ENCODE data around the gene RGS3.

RGS3 gene

DNA sequence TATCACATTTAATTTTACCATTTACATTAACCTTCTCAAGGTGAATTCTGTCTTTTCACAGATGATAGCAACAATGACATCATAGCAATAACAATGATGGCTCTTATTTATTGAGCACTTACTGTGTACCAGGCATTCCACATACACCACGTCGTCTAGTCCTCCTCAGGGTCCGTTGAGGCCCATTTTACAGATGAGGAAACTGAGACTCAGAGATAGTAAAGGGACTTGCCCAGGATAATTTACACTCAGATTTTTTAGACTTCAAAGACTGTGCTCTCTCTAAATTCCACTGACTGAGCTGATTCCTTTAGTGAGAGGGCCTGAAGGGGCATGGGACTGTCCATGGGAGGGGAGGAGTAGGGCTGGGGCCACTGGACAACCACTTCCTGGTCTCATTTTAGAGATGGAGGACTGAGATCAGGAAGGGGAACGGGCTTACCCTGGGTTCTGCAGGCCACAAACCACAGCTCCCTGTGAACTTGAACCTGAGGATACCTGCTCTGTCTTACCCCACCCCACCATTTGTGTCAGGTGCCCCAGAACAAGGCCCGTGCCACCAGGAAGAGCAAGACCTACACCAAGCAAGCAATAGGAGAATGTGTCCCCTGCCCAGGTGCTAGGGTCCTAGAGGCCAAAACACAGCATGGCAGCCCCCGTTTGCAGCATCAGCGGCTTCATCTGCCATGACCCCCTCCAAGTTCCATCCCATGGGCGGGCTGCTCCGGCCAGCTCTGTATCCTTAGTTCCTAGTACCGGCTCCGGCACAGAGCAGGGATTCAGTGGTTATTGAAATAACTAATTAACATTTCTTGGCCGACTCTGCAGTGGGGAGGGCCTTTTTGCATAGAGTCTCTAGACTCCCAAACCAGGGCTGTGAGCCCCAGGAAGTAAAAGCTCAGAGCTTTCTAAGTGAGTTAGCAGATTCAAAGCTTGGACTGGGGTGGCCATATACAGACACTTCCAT is 96.6 kb downstream of the RGS3 start:
- TF ChIP-seq, protein P1, sequence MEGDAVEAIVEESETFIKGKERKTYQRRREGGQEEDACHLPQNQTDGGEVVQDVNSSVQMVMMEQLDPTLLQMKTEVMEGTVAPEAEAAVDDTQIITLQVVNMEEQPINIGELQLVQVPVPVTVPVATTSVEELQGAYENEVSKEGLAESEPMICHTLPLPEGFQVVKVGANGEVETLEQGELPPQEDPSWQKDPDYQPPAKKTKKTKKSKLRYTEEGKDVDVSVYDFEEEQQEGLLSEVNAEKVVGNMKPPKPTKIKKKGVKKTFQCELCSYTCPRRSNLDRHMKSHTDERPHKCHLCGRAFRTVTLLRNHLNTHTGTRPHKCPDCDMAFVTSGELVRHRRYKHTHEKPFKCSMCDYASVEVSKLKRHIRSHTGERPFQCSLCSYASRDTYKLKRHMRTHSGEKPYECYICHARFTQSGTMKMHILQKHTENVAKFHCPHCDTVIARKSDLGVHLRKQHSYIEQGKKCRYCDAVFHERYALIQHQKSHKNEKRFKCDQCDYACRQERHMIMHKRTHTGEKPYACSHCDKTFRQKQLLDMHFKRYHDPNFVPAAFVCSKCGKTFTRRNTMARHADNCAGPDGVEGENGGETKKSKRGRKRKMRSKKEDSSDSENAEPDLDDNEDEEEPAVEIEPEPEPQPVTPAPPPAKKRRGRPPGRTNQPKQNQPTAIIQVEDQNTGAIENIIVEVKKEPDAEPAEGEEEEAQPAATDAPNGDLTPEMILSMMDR (IDR thresholded peaks at IDR 0.05; ENCODE audit: low read depth, low read length): no peak
- DNase-seq (ENCODE audit: extremely low read depth, low read depth): no peak

DNA sequence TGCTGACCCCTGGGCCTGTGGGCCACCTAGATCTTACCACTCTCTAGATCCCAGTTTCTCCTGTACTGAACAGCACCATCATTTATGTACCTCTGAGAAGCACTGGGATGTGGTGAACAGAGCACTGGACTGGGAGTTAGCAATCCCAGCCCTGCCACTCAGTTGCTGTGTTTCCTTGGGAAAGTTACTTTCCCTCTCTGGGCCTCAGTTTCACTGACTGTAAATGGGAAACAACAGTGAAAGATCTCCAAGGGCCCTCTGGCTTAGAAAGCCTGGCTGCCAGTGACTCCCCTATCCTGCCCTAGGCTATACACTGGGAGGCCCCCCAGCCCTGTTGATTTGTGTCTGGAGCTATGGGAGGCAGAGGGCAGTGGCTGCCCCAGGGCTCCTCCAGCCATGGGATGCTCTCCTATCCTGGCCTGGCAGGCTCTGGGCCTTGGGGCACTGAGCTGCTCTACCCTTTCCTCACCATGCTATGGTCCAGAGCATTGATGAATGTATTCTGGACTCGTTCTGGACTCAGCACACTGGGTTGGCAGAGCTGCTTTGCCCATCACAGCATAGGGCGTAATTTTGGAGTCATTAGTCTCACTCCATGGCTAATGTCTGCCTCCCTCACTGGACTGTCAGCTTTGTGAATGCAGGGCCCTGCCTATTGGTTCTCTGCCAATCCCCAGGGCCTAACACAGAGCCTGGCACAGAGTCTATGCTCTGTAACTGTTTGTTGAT is 99.3 kb downstream of the RGS3 start:
- no peak for DNase-seq (ENCODE audit: extremely low read depth, low read depth)
- TF ChIP-seq, protein P1 (IDR thresholded peaks at IDR 0.05; ENCODE audit: low read depth, low read length): no peak

DNA sequence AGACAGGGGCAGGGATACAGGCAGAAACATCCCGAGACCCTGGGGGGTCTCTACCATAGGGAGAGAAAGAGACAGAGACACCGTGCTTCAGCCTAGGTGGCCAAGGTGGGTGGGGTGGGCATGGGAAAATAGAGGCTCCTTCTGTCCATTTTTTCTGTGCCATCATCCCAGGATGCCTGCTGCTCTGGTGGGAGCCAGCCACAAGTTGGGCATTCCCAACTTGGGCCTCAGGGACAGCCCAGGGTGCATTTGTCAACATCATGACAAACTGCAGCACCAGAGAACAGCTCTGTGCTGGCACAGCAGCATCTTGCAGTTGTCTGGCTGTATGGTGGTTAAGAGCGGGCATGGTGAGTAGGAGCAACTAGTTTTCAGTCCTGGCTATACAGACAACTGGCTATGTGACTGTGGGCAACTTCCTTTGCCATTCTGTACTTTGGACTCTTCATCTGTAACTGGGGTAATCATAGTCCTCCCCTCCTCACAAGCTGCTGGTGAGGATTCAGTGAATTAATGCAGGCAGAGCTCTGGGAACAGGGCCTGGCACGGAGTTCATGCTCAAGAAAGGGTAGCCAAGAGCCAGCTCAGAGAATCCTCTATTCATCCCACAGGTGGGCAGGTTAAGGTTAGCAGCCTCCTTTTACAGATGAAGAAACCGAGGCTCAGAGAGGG is 100.4 kb downstream of the RGS3 start:
- TF ChIP-seq, protein P1 (IDR thresholded peaks at IDR 0.05; ENCODE audit: low read depth, low read length): no peak

DNA sequence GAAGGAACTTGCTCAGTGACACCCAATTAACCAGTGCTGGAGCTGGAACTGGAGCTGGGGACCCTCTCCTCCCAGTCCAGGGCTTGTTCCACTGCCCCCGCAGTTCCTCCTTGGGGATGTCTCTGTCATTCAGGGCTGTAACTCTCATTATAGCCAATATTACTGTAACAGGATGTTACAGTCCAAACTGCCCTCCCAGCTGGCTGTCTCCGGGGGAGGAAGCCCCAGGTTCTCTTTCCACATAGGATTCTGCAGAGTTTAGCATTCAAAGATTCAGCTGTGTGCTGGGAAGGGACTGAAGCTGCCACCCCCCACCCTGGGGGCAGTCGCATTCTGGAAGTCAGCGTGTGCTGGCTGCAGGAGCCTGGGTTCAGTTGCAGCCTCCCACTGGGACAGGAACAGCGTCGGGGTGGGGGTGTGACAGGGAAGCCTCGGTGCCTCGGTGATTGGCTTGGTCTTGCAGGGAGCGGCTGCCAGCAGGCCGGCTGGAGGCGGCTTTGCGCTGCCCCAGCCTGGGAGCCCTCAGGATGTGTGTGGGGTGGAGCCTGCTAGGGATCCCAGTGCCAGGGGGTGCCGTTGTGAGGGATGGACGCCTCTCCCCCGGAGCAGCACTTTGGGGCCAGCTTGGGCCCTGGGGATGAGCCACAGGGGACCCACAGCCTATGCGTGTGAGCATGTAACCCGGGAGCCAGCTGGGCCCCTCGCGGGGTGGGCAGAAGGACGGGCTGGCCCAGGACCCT is 101.1 kb downstream of the RGS3 start:
- peak; percentile 62 for DNase-seq (ENCODE audit: extremely low read depth, low read depth)
- TF ChIP-seq, protein P1 (IDR thresholded peaks at IDR 0.05; ENCODE audit: low read depth, low read length): no peak

More for the DNA sequence above, 100.4 kb downstream of the RGS3 start:
- no peak for DNase-seq (ENCODE audit: extremely low read depth, low read depth)

DNA sequence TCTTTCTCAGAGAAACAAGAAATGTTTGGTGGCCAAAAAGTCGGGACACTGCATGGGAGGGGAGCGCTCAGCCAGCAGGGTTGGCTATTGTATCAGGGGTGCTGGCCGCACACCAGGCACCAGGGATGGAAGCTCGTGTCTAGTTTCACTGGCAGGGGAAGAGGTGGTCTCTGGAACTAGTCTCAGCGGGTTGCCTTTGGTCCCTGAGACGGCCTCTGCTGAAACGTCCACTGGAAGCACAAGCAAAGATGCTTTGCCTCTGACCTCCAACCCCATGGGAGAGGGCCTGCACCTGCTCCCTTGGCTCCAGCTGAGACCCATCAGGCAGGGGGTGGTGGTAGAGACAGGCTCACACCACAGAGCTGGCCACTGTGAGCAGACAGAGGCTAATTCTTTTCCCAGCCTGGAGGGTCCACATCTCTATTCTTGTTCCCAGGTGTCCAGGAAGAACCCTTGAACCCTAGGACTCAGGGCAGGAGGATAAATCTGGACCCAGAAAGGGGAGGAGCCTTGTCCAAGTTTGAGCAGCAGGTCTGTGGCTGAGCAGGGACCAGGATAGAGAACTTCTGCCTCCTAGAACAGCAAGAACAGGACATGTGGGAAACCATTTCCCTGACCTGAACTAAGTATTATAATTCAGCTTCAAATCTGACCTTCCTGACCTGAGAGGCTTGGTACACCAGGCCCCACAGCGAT is 102.6 kb downstream of the RGS3 start:
- TF ChIP-seq, protein P1 (IDR thresholded peaks at IDR 0.05; ENCODE audit: low read depth, low read length): no peak
- no peak for DNase-seq (ENCODE audit: extremely low read depth, low read depth)

- TF ChIP-seq, protein P1 (IDR thresholded peaks at IDR 0.05; ENCODE audit: low read depth, low read length): no peak
- no peak for DNase-seq (ENCODE audit: extremely low read depth, low read depth)
Observed at GRCh38 chr9:113566712-113567071, 103.2 kb downstream of the RGS3 start.
